Stimulated activated CD4-positive, alpha-beta T cell treated with anti-CD3 and anti-CD28 coated beads, Interleukin-2, amount 100 ng/mL, for 48 hours (primary cell): ENCODE data around the gene GSC.
"Not testable (repeated sequence)": the region's sequence is repeated elsewhere in the genome, so short reads cannot be mapped to it uniquely, and the experiment has no call there.

ENCODE experiments used
- DNase-seq, 2 donors: peaks; one replicate each; pipeline ENCODE4 v3.0.0-alpha.2; 2020

Gene GSC

GRCh38 chr14:94769391-94770250, at the start of gene GSC:
TSS of gene GSC (minus strand) at chr14:94770113. CDS start at chr14:94770015, 98 bp downstream.
- DNase-seq: no peak

GRCh38 chr14:94819531-94819930, 49.6 kb upstream of the GSC start:
- no peak for DNase-seq

- no peak for DNase-seq
Measured at GRCh38 chr14:94816113-94816512, 46.2 kb upstream of the GSC start.

GRCh38 chr14:94805680-94806288, 35.9 kb upstream of the GSC start:
- DNase-seq: no peak

GRCh38 chr14:94801225-94801624, 31.3 kb upstream of the GSC start:
- DNase-seq: no peak

GRCh38 chr14:94800764-94801163, 30.9 kb upstream of the GSC start:
- not testable (repeated sequence) for DNase-seq

- no peak for DNase-seq
Measured at GRCh38 chr14:94797887-94798286, 28.0 kb upstream of the GSC start.

GRCh38 chr14:94796278-94796677, 26.4 kb upstream of the GSC start:
- no peak for DNase-seq

- no peak for DNase-seq
Measured at GRCh38 chr14:94795372-94795771, 25.5 kb upstream of the GSC start.

- no peak for DNase-seq
Measured at GRCh38 chr14:94793901-94794300, 24.0 kb upstream of the GSC start.

- no peak for DNase-seq
Measured at GRCh38 chr14:94787655-94788054, 17.7 kb upstream of the GSC start.

GRCh38 chr14:94787092-94787491, 17.2 kb upstream of the GSC start:
- no peak for DNase-seq

- no peak for DNase-seq
Measured at GRCh38 chr14:94780536-94781399, 10.9 kb upstream of the GSC start.

- DNase-seq: no peak
Measured at GRCh38 chr14:94779713-94780112, 9.8 kb upstream of the GSC start.

GRCh38 chr14:94775871-94776210, 5.9 kb upstream of the GSC start:
- no peak for DNase-seq

GRCh38 chr14:94775091-94775870, 5.4 kb upstream of the GSC start:
- DNase-seq: no peak

- no peak for DNase-seq
Measured at GRCh38 chr14:94774344-94775090, 4.6 kb upstream of the GSC start.

GRCh38 chr14:94773655-94774343, 3.9 kb upstream of the GSC start:
- no peak for DNase-seq

GRCh38 chr14:94773061-94773648, 3.2 kb upstream of the GSC start:
- DNase-seq: no peak

GRCh38 chr14:94772548-94772947, 2.6 kb upstream of the GSC start:
- DNase-seq: no peak

- no peak for DNase-seq
Measured at GRCh38 chr14:94771906-94772490, 2.1 kb upstream of the GSC start.
